ENCODE data around the gene ERBB3.

Gene ERBB3

GRCh38 chr12:56079723-56080555, at the start of gene ERBB3:
ERBB3 (plus strand) TSS chr12:56080165; CDS start chr12:56080301, 136 bp downstream.
- TF ChIP-seq, protein P1, sequence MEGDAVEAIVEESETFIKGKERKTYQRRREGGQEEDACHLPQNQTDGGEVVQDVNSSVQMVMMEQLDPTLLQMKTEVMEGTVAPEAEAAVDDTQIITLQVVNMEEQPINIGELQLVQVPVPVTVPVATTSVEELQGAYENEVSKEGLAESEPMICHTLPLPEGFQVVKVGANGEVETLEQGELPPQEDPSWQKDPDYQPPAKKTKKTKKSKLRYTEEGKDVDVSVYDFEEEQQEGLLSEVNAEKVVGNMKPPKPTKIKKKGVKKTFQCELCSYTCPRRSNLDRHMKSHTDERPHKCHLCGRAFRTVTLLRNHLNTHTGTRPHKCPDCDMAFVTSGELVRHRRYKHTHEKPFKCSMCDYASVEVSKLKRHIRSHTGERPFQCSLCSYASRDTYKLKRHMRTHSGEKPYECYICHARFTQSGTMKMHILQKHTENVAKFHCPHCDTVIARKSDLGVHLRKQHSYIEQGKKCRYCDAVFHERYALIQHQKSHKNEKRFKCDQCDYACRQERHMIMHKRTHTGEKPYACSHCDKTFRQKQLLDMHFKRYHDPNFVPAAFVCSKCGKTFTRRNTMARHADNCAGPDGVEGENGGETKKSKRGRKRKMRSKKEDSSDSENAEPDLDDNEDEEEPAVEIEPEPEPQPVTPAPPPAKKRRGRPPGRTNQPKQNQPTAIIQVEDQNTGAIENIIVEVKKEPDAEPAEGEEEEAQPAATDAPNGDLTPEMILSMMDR (IDR thresholded peaks at IDR 0.05; ENCODE audit: extremely low read depth, missing control alignments), result no peak
- peak; percentile 74 for DNase-seq (ENCODE audit: low spot score)

DNA sequence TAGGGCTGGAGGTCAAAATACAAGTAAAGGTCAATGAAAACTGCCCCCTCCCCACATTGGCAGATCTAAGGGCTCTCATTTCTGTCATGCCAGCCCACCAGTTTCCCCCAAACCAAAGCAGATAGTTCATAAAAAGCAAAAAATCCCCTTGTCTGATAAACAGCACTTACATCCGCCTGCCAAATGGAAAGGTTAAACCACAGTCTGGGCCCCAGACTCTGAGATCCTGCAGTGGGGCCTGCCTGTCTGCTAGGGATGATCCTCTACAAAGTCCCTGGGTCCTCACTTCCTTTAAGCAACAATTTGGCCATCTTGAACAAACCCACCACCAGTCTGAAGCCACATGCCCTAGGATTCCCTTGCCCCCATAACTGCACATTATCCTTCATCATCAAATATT, 48.0 kb upstream of the ERBB3 start:
- TF ChIP-seq, protein P1 (IDR thresholded peaks at IDR 0.05; ENCODE audit: extremely low read depth, missing control alignments), result no peak
- DNase-seq (ENCODE audit: low spot score), result no peak

- no peak for DNase-seq (ENCODE audit: low spot score)
- TF ChIP-seq, protein P1 (IDR thresholded peaks at IDR 0.05; ENCODE audit: extremely low read depth, missing control alignments), result no peak
Observed at GRCh38 chr12:56034586-56035332, 45.2 kb upstream of the ERBB3 start.

DNA sequence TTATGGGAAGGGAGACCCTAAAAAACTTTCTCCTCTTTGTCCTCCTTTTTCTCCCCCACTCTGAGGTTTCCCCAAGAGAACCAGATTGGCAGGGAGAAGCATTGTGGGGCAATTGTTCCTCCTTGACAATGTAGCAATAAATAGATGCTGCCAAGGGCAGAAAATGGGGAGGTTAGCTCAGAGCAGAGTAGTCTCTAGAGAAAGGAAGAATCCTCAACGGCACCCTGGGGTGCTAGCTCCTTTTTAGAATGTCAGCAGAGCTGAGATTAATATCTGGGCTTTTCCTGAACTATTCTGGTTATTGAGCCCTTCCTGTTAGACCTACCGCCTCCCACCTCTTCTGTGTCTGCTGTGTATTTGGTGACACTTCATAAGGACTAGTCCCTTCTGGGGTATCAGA, 42.8 kb upstream of the ERBB3 start:
- TF ChIP-seq, protein P1 (IDR thresholded peaks at IDR 0.05; ENCODE audit: extremely low read depth, missing control alignments), result no peak
- no peak for DNase-seq (ENCODE audit: low spot score)

DNA sequence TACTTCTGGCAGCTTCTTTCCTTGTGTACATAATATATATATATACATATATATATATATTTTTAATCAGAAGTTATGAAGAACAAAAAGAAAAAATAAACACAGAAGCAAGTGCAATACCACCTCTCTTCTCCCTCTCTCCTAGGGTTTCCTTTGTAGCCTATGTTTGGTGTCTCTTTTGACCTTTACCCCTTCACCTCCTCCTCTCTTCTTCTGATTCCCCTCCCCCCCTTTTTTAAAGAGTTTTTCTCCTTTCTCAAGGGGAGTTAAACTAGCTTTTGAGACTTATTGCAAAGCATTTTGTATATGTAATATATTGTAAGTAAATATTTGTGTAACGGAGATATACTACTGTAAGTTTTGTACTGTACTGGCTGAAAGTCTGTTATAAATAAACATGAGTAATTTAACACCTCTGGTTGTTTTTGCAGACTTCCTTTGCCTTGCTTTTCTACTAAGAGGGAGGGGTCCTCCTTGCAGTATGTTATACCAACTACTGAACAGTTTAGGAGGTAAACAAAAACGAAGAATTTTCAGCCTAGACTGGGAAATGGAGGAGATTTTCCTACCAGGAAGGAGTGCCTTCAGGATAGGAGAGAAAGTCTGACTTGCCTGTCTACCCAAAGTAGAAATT, 41.8 kb upstream of the ERBB3 start:
- TF ChIP-seq, protein P1 (IDR thresholded peaks at IDR 0.05; ENCODE audit: extremely low read depth, missing control alignments), result no peak
- DNase-seq (ENCODE audit: low spot score), result no peak

DNA sequence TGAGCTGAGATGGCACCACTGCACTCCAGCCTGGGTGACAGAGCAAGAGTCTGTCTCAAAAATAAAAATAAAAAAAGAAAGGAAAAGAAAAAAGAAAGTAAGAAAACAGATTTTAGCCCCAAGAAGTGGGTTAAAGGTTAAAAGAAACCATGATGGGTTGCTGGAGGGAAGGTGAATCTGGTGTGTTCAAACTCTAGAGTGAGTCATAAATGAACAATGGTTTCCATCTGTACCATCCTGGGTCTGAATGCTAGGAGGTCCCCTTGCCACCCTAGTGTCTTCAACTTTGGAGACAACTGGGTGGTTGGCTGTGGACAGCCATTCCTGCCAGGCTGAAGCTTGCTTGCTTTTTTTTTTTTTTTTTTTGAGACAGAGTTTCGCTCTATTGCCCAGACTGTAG, 39.8 kb upstream of the ERBB3 start:
- TF ChIP-seq, protein P1 (IDR thresholded peaks at IDR 0.05; ENCODE audit: extremely low read depth, missing control alignments), result no peak
- DNase-seq (ENCODE audit: low spot score), result no peak
